ENCODE results near the gene PPP1R8. TPM values are rescaled to one million over a fixed set of nuclear protein-coding genes. Genes with fewer than 3 reads are reported as not detected.

Gene PPP1R8
- total and polyA plus RNA-seq, 9 of the 15 experiments (the other 6 are each of a cell fraction or from before 2014, with no cell fraction given) = 16.2 to 107 (median 75.3) TPM

- no peak for TF ChIP-seq ZNF518B (CRISPR knock-in tag; IDR thresholded peaks at IDR 0.05)
- TF ChIP-seq SMARCC2 (IDR thresholded peaks at IDR 0.05; ENCODE audit: low read depth) = no peak
- TF ChIP-seq ZFP1 (CRISPR knock-in tag; IDR thresholded peaks at IDR 0.05) = no peak
- no peak for TF ChIP-seq MXD1 (CRISPR knock-in tag; IDR thresholded peaks at IDR 0.05; ENCODE audit: borderline replicate concordance, poor library complexity, severe bottlenecking)
- no peak for TF ChIP-seq PATZ1 (CRISPR knock-in tag; IDR thresholded peaks at IDR 0.05; ENCODE audit: borderline replicate concordance)
- peak; percentile 50; the same call in 1 of the 2 replicates for TF ChIP-seq ARID4B (CRISPR knock-in tag; IDR thresholded peaks at IDR 0.05)
- TF ChIP-seq ZNF239 (CRISPR knock-in tag; IDR thresholded peaks at IDR 0.05) = peak; percentile 93
- TF ChIP-seq SP1 (CRISPR knock-in tag; IDR thresholded peaks at IDR 0.05) = peak; percentile 78
- TF ChIP-seq ZNF263 (CRISPR knock-in tag; IDR thresholded peaks at IDR 0.05; ENCODE audit: borderline replicate concordance) = no peak
- no peak for TF ChIP-seq HDAC2 (IDR thresholded peaks at IDR 0.05)
- peak; percentile 53 to 83 for TF ChIP-seq MAZ (CRISPR knock-in tag; conservative IDR thresholded peaks at IDR 0.05 in 1 of 2, IDR thresholded peaks at IDR 0.05 in 1 of 2)
- no peak for TF ChIP-seq PPARD (CRISPR knock-in tag; IDR thresholded peaks at IDR 0.05)
- TF ChIP-seq RBM14 (IDR thresholded peaks at IDR 0.05; ENCODE audit: borderline replicate concordance, insufficient read depth, low read depth, low read length) = no peak
- no peak for TF ChIP-seq KAT8 (IDR thresholded peaks at IDR 0.05; ENCODE audit: low read depth)
- TF ChIP-seq ZNF316 (IDR thresholded peaks at IDR 0.05) = no peak
- peak; percentile 80 for TF ChIP-seq RBFOX2 (IDR thresholded peaks at IDR 0.05; ENCODE audit: low read depth, low read length)
- TF ChIP-seq ATF1 (CRISPR knock-in tag; IDR thresholded peaks at IDR 0.05) = no peak
- no peak for TF ChIP-seq ATF1 (tag; IDR thresholded peaks at IDR 0.05)
Measured at GRCh38 chr1:27872059-27872801, 41.6 kb downstream of the PPP1R8 start, which contains the start of gene THEMIS2 (continued).

Data from K562 (cell line).